ENCODE measurements around the gene ADGRV1.

The ADGRV1 gene

DNA sequence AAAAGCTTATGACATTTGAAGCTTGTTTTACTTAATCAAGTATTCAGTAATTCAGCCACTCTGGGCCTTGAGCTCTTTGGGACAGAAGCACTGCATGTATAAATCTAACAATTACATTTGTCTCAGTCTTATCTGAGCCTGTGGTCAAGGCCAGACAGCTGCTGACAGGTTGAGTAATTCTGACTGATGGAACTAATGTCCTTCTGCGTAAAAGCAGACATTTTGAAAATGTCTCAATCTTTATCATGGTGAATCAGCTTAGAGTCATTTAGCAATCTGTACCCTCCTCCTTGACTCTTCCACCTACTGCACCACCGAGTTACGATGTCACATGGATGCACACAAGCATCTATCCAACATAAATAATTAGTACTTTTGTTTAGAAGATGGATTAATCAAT is 424.6 kb downstream of the ADGRV1 start (continued):
- TF ChIP-seq ZIC2 (tag by site-specific recombination; IDR thresholded peaks at IDR 0.05): no peak
- no peak for TF ChIP-seq SCRT1 (tag by site-specific recombination; IDR thresholded peaks at IDR 0.05; ENCODE audit: borderline replicate concordance)
- no peak for TF ChIP-seq ZNF302 (tag by site-specific recombination; IDR thresholded peaks at IDR 0.05; ENCODE audit: low read depth)
- TF ChIP-seq HOXC10 (CRISPR knock-in tag; IDR thresholded peaks at IDR 0.05): no peak
- no peak for TF ChIP-seq ZNF677 (tag by site-specific recombination; IDR thresholded peaks at IDR 0.05)
- no peak for TF ChIP-seq ZNF830 (tag by site-specific recombination; IDR thresholded peaks at IDR 0.05; ENCODE audit: low read depth)
- TF ChIP-seq, protein P1, sequence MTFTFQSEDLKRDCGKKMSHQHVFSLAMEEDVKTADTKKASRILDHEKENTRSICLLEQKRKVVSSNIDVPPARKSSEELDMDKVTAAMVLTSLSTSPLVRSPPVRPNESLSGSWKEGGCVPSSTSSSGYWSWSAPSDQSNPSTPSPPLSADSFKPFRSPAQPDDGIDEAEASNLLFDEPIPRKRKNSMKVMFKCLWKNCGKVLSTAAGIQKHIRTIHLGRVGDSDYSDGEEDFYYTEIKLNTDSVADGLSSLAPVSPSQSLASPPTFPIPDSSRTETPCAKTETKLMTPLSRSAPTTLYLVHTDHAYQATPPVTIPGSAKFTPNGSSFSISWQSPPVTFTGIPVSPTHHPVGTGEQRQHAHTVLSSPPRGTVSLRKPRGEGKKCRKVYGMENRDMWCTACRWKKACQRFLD (tag by site-specific recombination; IDR thresholded peaks at IDR 0.05): no peak
- TF ChIP-seq BCL11A (tag by site-specific recombination; IDR thresholded peaks at IDR 0.05; ENCODE audit: low read depth): no peak
- no peak for TF ChIP-seq ZNF112 (tag by site-specific recombination; IDR thresholded peaks at IDR 0.05)
- TF ChIP-seq ZBTB17 (tag by site-specific recombination; IDR thresholded peaks at IDR 0.05): peak; percentile 53; the same call in 1 of the 2 replicates
- TF ChIP-seq, protein P2, sequence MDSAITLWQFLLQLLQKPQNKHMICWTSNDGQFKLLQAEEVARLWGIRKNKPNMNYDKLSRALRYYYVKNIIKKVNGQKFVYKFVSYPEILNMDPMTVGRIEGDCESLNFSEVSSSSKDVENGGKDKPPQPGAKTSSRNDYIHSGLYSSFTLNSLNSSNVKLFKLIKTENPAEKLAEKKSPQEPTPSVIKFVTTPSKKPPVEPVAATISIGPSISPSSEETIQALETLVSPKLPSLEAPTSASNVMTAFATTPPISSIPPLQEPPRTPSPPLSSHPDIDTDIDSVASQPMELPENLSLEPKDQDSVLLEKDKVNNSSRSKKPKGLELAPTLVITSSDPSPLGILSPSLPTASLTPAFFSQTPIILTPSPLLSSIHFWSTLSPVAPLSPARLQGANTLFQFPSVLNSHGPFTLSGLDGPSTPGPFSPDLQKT (IDR thresholded peaks at IDR 0.05; ENCODE audit: borderline replicate concordance, low read depth, low read length): no peak
- TF ChIP-seq ZNF664 (tag by site-specific recombination; IDR thresholded peaks at IDR 0.05): no peak
- no peak for TF ChIP-seq ZNF555 (tag by site-specific recombination; conservative IDR thresholded peaks at IDR 0.05)
- TF ChIP-seq, protein P3, sequence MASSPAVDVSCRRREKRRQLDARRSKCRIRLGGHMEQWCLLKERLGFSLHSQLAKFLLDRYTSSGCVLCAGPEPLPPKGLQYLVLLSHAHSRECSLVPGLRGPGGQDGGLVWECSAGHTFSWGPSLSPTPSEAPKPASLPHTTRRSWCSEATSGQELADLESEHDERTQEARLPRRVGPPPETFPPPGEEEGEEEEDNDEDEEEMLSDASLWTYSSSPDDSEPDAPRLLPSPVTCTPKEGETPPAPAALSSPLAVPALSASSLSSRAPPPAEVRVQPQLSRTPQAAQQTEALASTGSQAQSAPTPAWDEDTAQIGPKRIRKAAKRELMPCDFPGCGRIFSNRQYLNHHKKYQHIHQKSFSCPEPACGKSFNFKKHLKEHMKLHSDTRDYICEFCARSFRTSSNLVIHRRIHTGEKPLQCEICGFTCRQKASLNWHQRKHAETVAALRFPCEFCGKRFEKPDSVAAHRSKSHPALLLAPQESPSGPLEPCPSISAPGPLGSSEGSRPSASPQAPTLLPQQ (tag by site-specific recombination; IDR thresholded peaks at IDR 0.05): no peak
- TF ChIP-seq ZNF174 (tag by site-specific recombination; IDR thresholded peaks at IDR 0.05): no peak
- no peak for TF ChIP-seq ZNF768 (tag by site-specific recombination; IDR thresholded peaks at IDR 0.05)
- peak; percentile 79 for TF ChIP-seq GFI1B (tag by site-specific recombination; IDR thresholded peaks at IDR 0.05)
- TF ChIP-seq KLF1 (tag by site-specific recombination; IDR thresholded peaks at IDR 0.05): no peak
- no peak for TF ChIP-seq GLI4 (tag by site-specific recombination; IDR thresholded peaks at IDR 0.05)
- TF ChIP-seq ZNF629 (tag by site-specific recombination; IDR thresholded peaks at IDR 0.05): peak; percentile 92
- TF ChIP-seq ZNF747 (tag by site-specific recombination; IDR thresholded peaks at IDR 0.05): no peak
- TF ChIP-seq ZNF423 (tag by site-specific recombination; IDR thresholded peaks at IDR 0.05): no peak
- peak; percentile 82 for TF ChIP-seq YY2 (tag by site-specific recombination; IDR thresholded peaks at IDR 0.05)
- TF ChIP-seq ZNF354C (tag by site-specific recombination; IDR thresholded peaks at IDR 0.05; ENCODE audit: borderline replicate concordance, low read depth): no peak
- no peak for TF ChIP-seq ZBTB20 (tag by site-specific recombination; IDR thresholded peaks at IDR 0.05)
- no peak for TF ChIP-seq ZNF658 (tag by site-specific recombination; IDR thresholded peaks at IDR 0.05)
- TF ChIP-seq ZNF280D (tag by site-specific recombination; IDR thresholded peaks at IDR 0.05): no peak
- no peak for TF ChIP-seq ZNF785 (tag by site-specific recombination; IDR thresholded peaks at IDR 0.05)
- TF ChIP-seq ZNF76 (tag by site-specific recombination; IDR thresholded peaks at IDR 0.05; ENCODE audit: borderline replicate concordance, low read depth): no peak
- 0 out of 2 replicates have a peak, but pooled peaks have one; percentile 51 for TF ChIP-seq ZNF239 (tag by site-specific recombination; IDR thresholded peaks at IDR 0.05)
- no peak for TF ChIP-seq ZNF148 (tag by site-specific recombination; IDR thresholded peaks at IDR 0.05; ENCODE audit: borderline replicate concordance)
- no peak for TF ChIP-seq ZBTB7A (tag by site-specific recombination; IDR thresholded peaks at IDR 0.05; ENCODE audit: low read depth)
- no peak for TF ChIP-seq ZNF777 (tag by site-specific recombination; IDR thresholded peaks at IDR 0.05; ENCODE audit: borderline replicate concordance)
